ENCODE data around the gene MARCKSL1. TPM values are rescaled to one million over a fixed set of nuclear protein-coding genes. Genes with fewer than 3 reads are reported as not detected.

Gene MARCKSL1
- total and polyA plus RNA-seq, 4 donors = 13.0 to 29.5 (median 18.4) TPM

GRCh38 chr1:32337855-32338636 is 2.0 kb upstream of the MARCKSL1 start:
- H3K4me3 ChIP-seq (ENCODE audit: low read depth in 1 of 3, low read length in 3 of 3) = no peak overlapping the region
- H3K27ac ChIP-seq (ENCODE audit: low read depth in 1 of 2, low read length in 2 of 2) = peak overlapping the region in 1 of 2 donors; percentile 40
- no peaks in the 10 kb centered on the region for H3K27me3 ChIP-seq (ENCODE audit: control insufficient read depth in 4 of 4, insufficient read depth in 4 of 4, low read length in 3 of 4)
- H3K9ac ChIP-seq (ENCODE audit: low read depth in 1 of 2, low read length in 2 of 2) = no peak overlapping the region
- peaks cover 0 to 2% (median 0%) of the 10 kb centered on the region in 4 donors for H3K36me3 ChIP-seq (ENCODE audit: control insufficient read depth in 4 of 4, insufficient read depth in 3 of 4, low read depth in 1 of 4, low read length in 3 of 4)
- no peak for TF ChIP-seq RXRA (IDR thresholded peaks at IDR 0.05)
- no peak for TF ChIP-seq CTCF (IDR thresholded peaks at IDR 0.05; ENCODE audit: low read depth, low read length, missing input control)
- TF ChIP-seq MAX (IDR thresholded peaks at IDR 0.05) = no peak
- TF ChIP-seq NR2F2 (IDR thresholded peaks at IDR 0.05) = no peak
- TF ChIP-seq FOXA1 (IDR thresholded peaks at IDR 0.05) = no peak
- TF ChIP-seq YY1 (IDR thresholded peaks at IDR 0.05) = no peak
- TF ChIP-seq REST (IDR thresholded peaks at IDR 0.05) = no peak
- no peak for TF ChIP-seq JUND (IDR thresholded peaks at IDR 0.05)
- no peak for TF ChIP-seq ZBTB33 (IDR thresholded peaks at IDR 0.05)
- TF ChIP-seq TAF1 (conservative IDR thresholded peaks at IDR 0.05) = no peak
- no peak for TF ChIP-seq SP1 (IDR thresholded peaks at IDR 0.05)
- TF ChIP-seq ATF3 (IDR thresholded peaks at IDR 0.05) = no peak
- TF ChIP-seq HNF4G (IDR thresholded peaks at IDR 0.05) = no peak
- TF ChIP-seq FOXA2 (IDR thresholded peaks at IDR 0.05) = no peak
- TF ChIP-seq HNF4A (conservative IDR thresholded peaks at IDR 0.05) = no peak
- TF ChIP-seq EGR1 (IDR thresholded peaks at IDR 0.05; ENCODE audit: low read depth in 2 of 2) = no peak
- no peak for TF ChIP-seq GABPA (IDR thresholded peaks at IDR 0.05 in 1 of 2, conservative IDR thresholded peaks at IDR 0.05 in 1 of 2)
- TF ChIP-seq RAD21 (IDR thresholded peaks at IDR 0.05) = no peak
- WGBS = 74% methylated on average over 16 of the region's 16 CpGs
- no peaks in the 10 kb centered on the region for H3K9me3 ChIP-seq (ENCODE audit: control insufficient read depth in 4 of 4, low read length in 3 of 4)
- peaks cover 2 to 22% (median 8%) of the 10 kb centered on the region in 4 donors for H3K4me1 ChIP-seq (ENCODE audit: control insufficient read depth in 4 of 4, insufficient read depth in 4 of 4, low read length in 3 of 4)
- no peak for DNase-seq (ENCODE audit: low spot score)

Measured in liver (tissue), 9 donors.